Smooth muscle cell of the brain vasculature (primary cell): ENCODE data around the gene KCNB1.

ENCODE experiments used
- DNase-seq: peaks from one replicate; pipeline ENCODE4 v3.0.0-alpha.2; 2012; ENCODE audit warnings: low read depth, low spot score

Gene KCNB1

DNA sequence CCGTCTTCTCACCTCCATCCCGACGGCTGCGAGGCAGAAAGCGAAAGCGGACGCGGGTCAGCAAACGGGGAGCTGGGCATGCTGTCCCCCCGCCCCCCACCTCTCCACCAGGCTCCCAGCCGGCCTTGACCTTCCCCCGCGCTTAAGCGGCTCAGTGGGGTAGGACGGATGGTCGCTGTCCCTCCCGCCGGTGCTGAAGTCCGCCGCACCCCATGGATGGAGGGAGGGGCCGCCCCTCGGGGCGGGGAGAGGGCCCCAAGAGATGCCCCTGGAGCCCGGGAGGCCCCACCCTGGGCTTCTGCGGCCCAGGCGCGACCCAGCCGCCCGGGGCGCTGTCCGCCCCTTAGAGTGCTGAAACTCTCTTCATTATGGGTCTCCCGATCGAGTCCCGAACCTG is at the start of gene KCNB1:
KCNB1 (minus strand) TSS at position 48 of the 397 bp plus-strand sequence. CDS start 188 bp downstream, outside the sequence.
- DNase-seq: no peak

DNA sequence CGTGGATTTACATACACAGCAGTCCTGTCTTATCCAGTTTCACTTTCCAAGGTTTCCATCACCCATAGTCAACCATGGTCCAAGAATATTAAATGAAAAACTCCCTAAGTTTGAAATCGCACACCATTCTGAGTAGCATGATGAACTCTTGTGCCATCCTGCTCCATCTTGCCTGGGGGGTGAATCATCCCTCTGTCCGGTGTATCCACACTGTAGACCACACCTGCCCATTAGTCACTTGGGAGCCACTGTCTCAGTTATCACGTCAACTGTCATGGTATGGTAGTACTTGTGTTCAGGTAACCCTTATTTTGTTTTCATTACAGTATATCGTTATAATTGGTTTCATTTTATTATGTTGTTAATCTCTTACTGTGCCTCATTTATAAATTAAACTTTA is 47.0 kb upstream of the KCNB1 start:
- DNase-seq: no peak

- DNase-seq: no peak
Observed at GRCh38 chr20:49526568-49526967, 44.1 kb upstream of the KCNB1 start.

- DNase-seq: no peak
Observed at GRCh38 chr20:49526056-49526455, 43.6 kb upstream of the KCNB1 start.

- no peak for DNase-seq
Observed at GRCh38 chr20:49523767-49524360, 41.4 kb upstream of the KCNB1 start.

- DNase-seq: no peak
Observed at GRCh38 chr20:49521356-49521755, 38.9 kb upstream of the KCNB1 start.

- no peak for DNase-seq
Observed at GRCh38 chr20:49519777-49520359, 37.4 kb upstream of the KCNB1 start.

- no peak for DNase-seq
Observed at GRCh38 chr20:49519212-49519712, 36.8 kb upstream of the KCNB1 start.

GRCh38 chr20:49518576-49518975 is 36.1 kb upstream of the KCNB1 start:
- DNase-seq: no peak

- DNase-seq: no peak
Observed at GRCh38 chr20:49517805-49518100, 35.3 kb upstream of the KCNB1 start.

- no peak for DNase-seq
Observed at GRCh38 chr20:49516916-49517804, 34.7 kb upstream of the KCNB1 start.

- no peak for DNase-seq
Observed at GRCh38 chr20:49515586-49515985, 33.1 kb upstream of the KCNB1 start.

DNA sequence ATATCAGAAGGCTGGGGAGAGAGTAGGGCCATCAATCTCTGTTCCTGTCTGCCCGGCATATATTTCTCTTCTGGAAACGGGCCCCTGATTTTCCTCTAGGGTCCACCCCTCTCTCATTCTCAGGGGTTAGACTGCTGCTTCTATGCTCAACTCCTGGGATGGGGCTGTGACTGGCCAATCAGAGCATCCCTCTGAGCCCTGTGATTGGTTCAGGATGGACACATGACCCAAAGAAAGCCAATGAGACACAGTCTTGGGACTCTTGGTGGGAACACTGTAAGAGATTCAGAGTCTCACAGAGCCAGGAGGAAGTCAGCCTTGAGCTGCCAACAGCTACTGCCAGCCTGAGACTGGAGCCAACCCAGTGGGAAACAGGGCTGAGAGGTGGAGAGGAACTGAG is 31.0 kb upstream of the KCNB1 start:
- DNase-seq: no peak

GRCh38 chr20:49513009-49513408 is 30.5 kb upstream of the KCNB1 start:
- DNase-seq: no peak

DNA sequence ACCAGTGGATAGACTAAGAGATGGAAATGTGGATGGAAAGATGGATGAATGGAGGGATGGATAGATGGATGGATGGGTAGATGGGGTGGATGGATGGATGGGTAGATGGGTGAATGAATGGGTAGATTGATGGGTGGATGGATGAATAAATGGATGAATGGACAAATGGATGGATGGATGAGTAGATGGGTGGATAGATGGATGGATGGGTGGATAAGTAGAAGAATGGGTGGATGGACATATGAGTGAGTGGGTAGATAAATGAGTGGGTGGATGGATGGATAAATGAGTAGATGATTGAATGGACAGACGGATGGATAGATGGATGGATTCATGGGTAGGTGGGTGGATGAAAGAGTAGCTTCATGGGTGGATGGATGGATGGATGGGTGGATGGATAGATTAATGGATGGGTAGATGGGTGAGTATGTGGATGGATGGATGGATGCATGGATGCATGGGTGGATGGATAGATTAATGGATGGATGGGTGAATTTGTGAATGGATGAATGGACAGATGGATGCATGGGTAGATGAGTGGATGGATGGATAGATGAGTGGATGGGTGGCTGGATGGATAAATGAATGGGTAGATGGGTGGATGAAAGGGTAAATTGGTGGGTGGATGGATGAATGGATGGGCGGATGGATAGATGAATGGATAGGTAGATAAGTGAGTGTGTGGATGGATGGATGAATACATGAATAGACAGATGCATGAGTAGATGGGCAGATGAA is 29.5 kb upstream of the KCNB1 start:
- DNase-seq: no peak

DNA sequence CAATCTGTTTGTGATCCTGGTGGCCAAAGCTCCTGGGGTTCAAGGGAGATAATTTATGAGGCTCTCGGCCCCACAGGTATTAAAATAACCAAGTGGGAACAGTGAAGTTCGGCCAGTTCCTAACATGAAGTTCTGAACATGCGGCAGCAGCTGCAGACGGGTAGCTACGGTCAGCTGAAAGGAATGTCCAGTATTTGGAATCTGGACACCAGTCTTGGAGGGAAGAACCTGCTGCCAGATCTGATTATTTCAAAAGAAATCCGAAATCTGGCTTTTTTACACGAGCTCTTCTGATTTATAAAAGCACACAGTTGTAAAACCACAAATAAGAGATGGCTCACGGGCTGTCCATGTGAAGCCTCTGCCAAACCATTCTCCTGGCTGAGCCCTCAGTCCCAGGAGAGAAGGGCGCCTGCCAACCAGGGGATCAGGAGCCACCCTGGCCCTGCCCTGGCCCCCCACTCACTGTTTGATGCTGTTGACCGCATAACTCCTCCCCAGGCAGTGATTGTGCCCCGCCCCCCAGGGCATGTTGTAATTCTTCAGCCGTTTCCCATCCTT is 28.2 kb upstream of the KCNB1 start:
- DNase-seq: no peak

GRCh38 chr20:49508435-49509199 is 26.1 kb upstream of the KCNB1 start:
- no peak for DNase-seq

- DNase-seq: no peak
Observed at GRCh38 chr20:49507741-49508434, 25.4 kb upstream of the KCNB1 start.

GRCh38 chr20:49505518-49505917 is 23.1 kb upstream of the KCNB1 start:
- DNase-seq: no peak

- no peak for DNase-seq
Observed at GRCh38 chr20:49503176-49503575, 20.7 kb upstream of the KCNB1 start.
